Spleen (tissue), 7 donors: Measurements from ENCODE around the gene ATXN8OS.

Experiments
- POLR2A ChIP-seq, 3 donors: fragments of 450-650 bp; IDR thresholded peaks; one replicate each; pipeline ENCODE4 v1.5.1; 2017; ENCODE audit warnings: antibody characterized with exemption in 3 of 3, mild to moderate bottlenecking in 1 of 3
- POLR2AphosphoS5 ChIP-seq, 3 donors: sonication (generic); formaldehyde crosslinking; IDR thresholded peaks; one replicate each; pipeline ENCODE4 v1.5.1; 2017; ENCODE audit warnings: antibody characterized with exemption in 3 of 3
- TF ChIP-seq, protein P1 (sequence below), 11 experiments: fragments of 200-600 bp in 7 of 11; fragments of 450-650 bp in 4 of 11; sonication (generic) in 4 of 11; IDR thresholded peaks in 8 of 11; conservative IDR thresholded peaks in 3 of 11; 1 replicate in 7 of 11; 2 replicates in 4 of 11; pipeline versions ENCODE4 v1.4.0 to v1.8.0; 2016 to 2021; ENCODE audit warnings: antibody characterized with exemption in 11 of 11, inconsistent platforms in 4 of 11, mild to moderate bottlenecking in 1 of 11
- donor health status: DM: no; HTN: no; CAD: no; lungs with moderate emphysema.
- donor health status: DM: no; HTN: no; CAD: no.
- donor health status: DM: no; HTN: no; CAD: no.

DNA sequence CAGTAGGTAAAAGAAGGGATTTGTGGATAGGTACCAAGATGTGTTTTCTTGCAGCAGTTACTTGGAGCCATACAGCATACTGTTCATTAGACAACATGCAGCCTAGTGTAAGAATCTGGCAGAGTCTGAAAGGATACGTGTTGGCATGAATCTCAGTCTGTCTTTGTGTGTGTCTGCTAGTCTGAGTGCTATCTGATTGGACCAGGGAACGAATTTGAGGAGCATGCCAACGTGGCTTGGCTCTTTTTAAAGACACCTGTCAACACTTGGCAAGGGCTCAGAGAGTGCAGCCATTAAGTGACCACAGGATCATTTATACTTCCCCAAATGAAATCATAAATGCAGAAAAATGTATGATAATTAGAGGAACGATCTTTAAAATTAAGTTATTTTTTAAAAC lies 27.6 kb upstream of the ATXN8OS start:
- TF ChIP-seq POLR2A (IDR thresholded peaks at IDR 0.05) (no peak), POLR2AphosphoS5 (IDR thresholded peaks at IDR 0.05) (no peak)
- TF ChIP-seq, protein P1, sequence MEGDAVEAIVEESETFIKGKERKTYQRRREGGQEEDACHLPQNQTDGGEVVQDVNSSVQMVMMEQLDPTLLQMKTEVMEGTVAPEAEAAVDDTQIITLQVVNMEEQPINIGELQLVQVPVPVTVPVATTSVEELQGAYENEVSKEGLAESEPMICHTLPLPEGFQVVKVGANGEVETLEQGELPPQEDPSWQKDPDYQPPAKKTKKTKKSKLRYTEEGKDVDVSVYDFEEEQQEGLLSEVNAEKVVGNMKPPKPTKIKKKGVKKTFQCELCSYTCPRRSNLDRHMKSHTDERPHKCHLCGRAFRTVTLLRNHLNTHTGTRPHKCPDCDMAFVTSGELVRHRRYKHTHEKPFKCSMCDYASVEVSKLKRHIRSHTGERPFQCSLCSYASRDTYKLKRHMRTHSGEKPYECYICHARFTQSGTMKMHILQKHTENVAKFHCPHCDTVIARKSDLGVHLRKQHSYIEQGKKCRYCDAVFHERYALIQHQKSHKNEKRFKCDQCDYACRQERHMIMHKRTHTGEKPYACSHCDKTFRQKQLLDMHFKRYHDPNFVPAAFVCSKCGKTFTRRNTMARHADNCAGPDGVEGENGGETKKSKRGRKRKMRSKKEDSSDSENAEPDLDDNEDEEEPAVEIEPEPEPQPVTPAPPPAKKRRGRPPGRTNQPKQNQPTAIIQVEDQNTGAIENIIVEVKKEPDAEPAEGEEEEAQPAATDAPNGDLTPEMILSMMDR (IDR thresholded peaks at IDR 0.05 in 8 of 11, conservative IDR thresholded peaks at IDR 0.05 in 3 of 11): no peak
